Skin epidermis (tissue), 12 donors: ENCODE measurements around the gene MYO1G.

ENCODE experiments used
- H3K27ac ChIP-seq, 21 experiments: fragments of 200-600 bp; sonication (generic) in 11 of 21; one replicate each; pipeline ENCODE4 v1.5.0; 2020; ENCODE audit warnings: mild to moderate bottlenecking in 3 of 21, inconsistent platforms in 2 of 21, moderate library complexity in 2 of 21
- H3K4me3 ChIP-seq, 7 experiments: fragments of 200-600 bp; sonication (generic) in 2 of 7; one replicate each; pipeline ENCODE4 v1.5.0; 2020; ENCODE audit warnings: inconsistent platforms in 2 of 7, mild to moderate bottlenecking in 2 of 7, moderate library complexity in 1 of 7

Gene MYO1G

GRCh38 chr7:44983742-44984477 lies 5.1 kb upstream of the MYO1G start:
- peak overlapping the region in 7 of 21 experiments; percentile 2 to 56 (median 29) for H3K27ac ChIP-seq

GRCh38 chr7:44982970-44983369 lies 4.2 kb upstream of the MYO1G start:
- Histone ChIP-seq H3K27ac (peak overlapping the region in 1 of 21 experiments; percentile 3), H3K4me3 (no peak overlapping the region)

More at GRCh38 chr7:44983742-44984477, 5.1 kb upstream of the MYO1G start:
- peak overlapping the region in 1 of 7 experiments; percentile 64 for H3K4me3 ChIP-seq

- Histone ChIP-seq H3K4me3 (no peak overlapping the region), H3K27ac (peak overlapping the region in 2 of 21 experiments; percentile 3 to 53)
Observed at GRCh38 chr7:44982535-44982923, 3.7 kb upstream of the MYO1G start.

GRCh38 chr7:44981035-44981706 lies 2.4 kb upstream of the MYO1G start:
- Histone ChIP-seq H3K4me3 (no peak overlapping the region), H3K27ac (peak overlapping the region; percentile 19 to 93 (median 76))

GRCh38 chr7:44980393-44981034 lies 1.7 kb upstream of the MYO1G start:
- no peak overlapping the region for H3K4me3 ChIP-seq
- H3K27ac ChIP-seq = peak overlapping the region in 20 of 21 experiments; percentile 34 to 93 (median 80)

- Histone ChIP-seq H3K4me3 (peak overlapping the region in 3 of 7 experiments; percentile 23 to 44 (median 32)), H3K27ac (peak overlapping the region in 20 of 21 experiments; percentile 34 to 93 (median 80))
Observed at GRCh38 chr7:44979481-44980392, 922 bp upstream of the MYO1G start.

- Histone ChIP-seq H3K4me3 (peak overlapping the region; percentile 23 to 44 (median 28)), H3K27ac (peak overlapping the region in 19 of 21 experiments; percentile 34 to 93 (median 83))
Observed at GRCh38 chr7:44977959-44978335, 868 bp downstream of the MYO1G start.

GRCh38 chr7:44977304-44977958 lies 1.4 kb downstream of the MYO1G start:
- Histone ChIP-seq H3K4me3 (peak overlapping the region; percentile 23 to 44 (median 28)), H3K27ac (peak overlapping the region in 19 of 21 experiments; percentile 34 to 93 (median 83))

GRCh38 chr7:44976746-44977196 lies 2.0 kb downstream of the MYO1G start:
- Histone ChIP-seq H3K4me3 (peak overlapping the region in 4 of 7 experiments; percentile 23 to 44 (median 33)), H3K27ac (peak overlapping the region in 13 of 21 experiments; percentile 7 to 93 (median 83))

GRCh38 chr7:44976040-44976745 lies 2.6 kb downstream of the MYO1G start:
- H3K27ac ChIP-seq = peak overlapping the region in 4 of 21 experiments; percentile 7 to 93 (median 86)
- no peak overlapping the region for H3K4me3 ChIP-seq

- H3K4me3 ChIP-seq = no peak overlapping the region
Observed at GRCh38 chr7:44975331-44976039, 3.3 kb downstream of the MYO1G start.

GRCh38 chr7:44974549-44974948 lies 4.3 kb downstream of the MYO1G start:
- no peak overlapping the region for H3K27ac ChIP-seq
- H3K4me3 ChIP-seq = no peak overlapping the region

More at GRCh38 chr7:44975331-44976039, 3.3 kb downstream of the MYO1G start:
- peak overlapping the region in 1 of 21 experiments; percentile 14 for H3K27ac ChIP-seq

- Histone ChIP-seq H3K27ac (no peak overlapping the region), H3K4me3 (no peak overlapping the region)
Observed at GRCh38 chr7:44973610-44974401, 5.0 kb downstream of the MYO1G start.

GRCh38 chr7:44972562-44972961 lies 6.3 kb downstream of the MYO1G start:
- no peak overlapping the region for H3K4me3 ChIP-seq
- no peak overlapping the region for H3K27ac ChIP-seq

- no peak overlapping the region for H3K4me3 ChIP-seq
Observed at GRCh38 chr7:44971902-44972441, 6.8 kb downstream of the MYO1G start.

GRCh38 chr7:44971188-44971901 lies 7.5 kb downstream of the MYO1G start:
- no peak overlapping the region for H3K4me3 ChIP-seq
- no peak overlapping the region for H3K27ac ChIP-seq

More at GRCh38 chr7:44971902-44972441, 6.8 kb downstream of the MYO1G start:
- no peak overlapping the region for H3K27ac ChIP-seq
